ENCODE data around the gene CCDC157.

Gene CCDC157

GRCh38 chr22:30416837-30417236 is 60.0 kb downstream of the CCDC157 start:
- no peak for DNase-seq

GRCh38 chr22:30420347-30421125 is 63.7 kb downstream of the CCDC157 start:
- DNase-seq: no peak

GRCh38 chr22:30421695-30422480 is 65.1 kb downstream of the CCDC157 start:
- no peak for DNase-seq

GRCh38 chr22:30422481-30423300 is 65.9 kb downstream of the CCDC157 start:
- DNase-seq: no peak

GRCh38 chr22:30423301-30423958 is 66.6 kb downstream of the CCDC157 start:
- DNase-seq: no peak

- peak; percentile 99 for DNase-seq
These were observed 67.2 kb downstream of the CCDC157 start for GRCh38 chr22:30423959-30424533.

- DNase-seq: no peak
These were observed 67.9 kb downstream of the CCDC157 start for GRCh38 chr22:30424534-30425326.

- no peak for DNase-seq
These were observed 68.5 kb downstream of the CCDC157 start for GRCh38 chr22:30425327-30425615.

- peak; percentile 53 for DNase-seq
These were observed 69.0 kb downstream of the CCDC157 start, which contains the start of gene MTFP1 for GRCh38 chr22:30425616-30426387. Gene MTFP1, plus strand, starts transcription at chr22:30425768. Its CDS starts 112 bp downstream, at chr22:30425880.
